Embryonic facial prominence (tissue), 1 donor: ENCODE measurements around the gene PBX3.

Source experiments
- DNase-seq: peaks from one replicate; pipeline ENCODE4 v3.0.0-alpha.2; 2016; ENCODE audit errors: extremely low spot score

PBX3 gene

GRCh38 chr9:125948887-125949596 is 201.9 kb downstream of the PBX3 start:
- DNase-seq, result no peak

- no peak for DNase-seq
Observed at GRCh38 chr9:125949703-125950460, 202.7 kb downstream of the PBX3 start.

DNA sequence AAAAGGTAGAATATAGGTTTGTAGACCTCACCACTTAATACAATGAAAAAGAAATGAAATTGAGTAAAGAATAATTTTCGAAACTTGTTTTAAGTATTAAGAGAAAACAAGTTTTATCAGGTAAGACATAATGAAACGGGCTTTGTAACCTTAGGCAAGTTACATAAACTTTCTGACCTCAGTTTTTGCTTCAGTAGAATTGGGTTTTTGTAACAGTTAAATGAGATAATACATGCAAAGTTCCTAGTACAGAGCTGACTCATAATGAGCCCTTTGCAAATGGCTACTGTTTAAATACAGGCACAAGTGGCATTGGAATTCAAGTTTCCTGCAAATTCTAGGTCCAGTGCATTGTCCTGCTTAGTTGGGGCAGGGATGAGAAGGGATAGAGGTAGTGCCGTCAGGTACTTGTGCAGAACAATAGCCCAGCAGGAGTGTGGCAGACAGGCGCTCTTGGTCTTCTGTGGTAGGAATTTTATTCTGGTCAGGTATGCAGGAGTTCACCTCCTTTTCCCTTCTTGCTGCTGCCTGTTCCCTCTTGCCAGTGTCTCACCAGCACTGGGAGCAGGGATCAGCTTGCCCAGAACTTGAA is 203.8 kb downstream of the PBX3 start:
- DNase-seq, result no peak

DNA sequence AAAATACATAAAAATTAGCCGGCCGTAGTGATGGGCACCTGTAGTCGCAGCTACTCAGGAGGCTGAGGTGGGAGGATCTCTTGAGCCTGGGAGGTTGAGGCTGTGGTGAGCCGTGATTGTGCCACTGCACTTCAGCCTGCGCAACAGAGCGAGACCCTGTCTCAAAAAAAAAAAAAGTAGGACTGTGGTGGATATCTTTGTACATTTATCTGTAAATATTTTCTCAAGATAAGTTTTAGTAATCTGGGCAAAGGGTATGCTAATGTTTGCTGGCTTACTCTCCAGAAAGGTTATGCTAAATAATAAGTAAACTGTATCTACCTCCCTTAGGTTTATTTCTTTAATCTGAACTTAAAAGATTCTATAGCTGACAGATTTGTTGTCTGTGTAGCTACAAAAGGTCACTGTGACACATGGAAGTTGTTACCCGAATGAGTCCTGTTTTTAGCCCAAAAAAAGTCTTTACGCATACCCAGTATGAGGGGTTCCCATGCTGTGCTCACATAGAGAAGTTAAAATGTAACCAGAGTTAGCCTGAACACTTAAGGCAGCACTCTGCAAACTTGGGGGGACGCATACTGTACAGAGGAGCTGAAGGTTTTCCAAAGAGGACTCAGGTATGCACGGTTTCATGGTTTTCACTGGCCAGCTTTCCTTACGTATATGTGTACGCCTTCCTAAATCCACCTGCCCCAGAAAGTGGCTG is 206.3 kb downstream of the PBX3 start:
- DNase-seq, result no peak

DNA sequence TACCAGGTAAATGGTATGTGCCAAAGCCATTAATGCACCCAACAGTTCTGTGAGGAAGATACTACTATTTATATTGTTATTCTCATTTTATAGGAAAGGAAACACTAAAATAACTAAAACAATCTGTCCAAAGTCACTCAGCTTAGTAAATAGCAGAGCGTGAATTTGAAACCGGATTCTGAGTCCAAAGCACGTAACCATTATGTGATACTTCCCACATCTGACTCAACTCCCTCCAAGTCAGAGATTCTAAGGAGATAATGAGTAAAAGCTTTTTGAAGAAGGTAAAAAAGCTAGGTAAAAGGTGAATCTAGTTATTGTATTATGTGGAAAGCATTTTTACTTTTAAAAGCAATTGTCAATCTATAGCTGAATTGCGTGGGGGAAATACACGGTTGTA is 208.9 kb downstream of the PBX3 start:
- DNase-seq, result no peak

GRCh38 chr9:125959315-125959714 is 212.1 kb downstream of the PBX3 start:
- DNase-seq, result no peak

GRCh38 chr9:125959951-125960619 is 212.9 kb downstream of the PBX3 start:
- no peak for DNase-seq

DNA sequence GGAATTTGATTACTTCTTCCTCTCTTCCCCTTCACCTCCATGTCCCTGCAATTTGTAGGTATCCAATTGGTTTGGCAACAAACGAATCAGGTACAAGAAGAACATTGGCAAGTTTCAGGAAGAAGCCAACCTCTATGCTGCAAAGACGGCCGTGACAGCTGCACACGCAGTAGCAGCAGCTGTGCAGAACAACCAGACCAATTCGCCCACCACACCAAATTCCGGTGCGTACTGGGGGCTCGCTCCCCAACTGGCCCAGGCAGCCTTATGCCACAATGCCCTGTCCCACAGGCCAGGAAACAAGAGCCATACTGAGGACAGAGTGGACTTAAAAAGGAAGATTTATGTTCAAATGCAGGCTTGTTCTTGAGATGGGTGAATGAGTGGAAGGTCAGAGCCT is 213.5 kb downstream of the PBX3 start:
- no peak for DNase-seq

GRCh38 chr9:125961072-125961471 is 213.9 kb downstream of the PBX3 start:
- no peak for DNase-seq

- no peak for DNase-seq
Observed at GRCh38 chr9:125963932-125964331, 216.8 kb downstream of the PBX3 start.

- no peak for DNase-seq
Observed at GRCh38 chr9:125964702-125965225, 217.6 kb downstream of the PBX3 start.

DNA sequence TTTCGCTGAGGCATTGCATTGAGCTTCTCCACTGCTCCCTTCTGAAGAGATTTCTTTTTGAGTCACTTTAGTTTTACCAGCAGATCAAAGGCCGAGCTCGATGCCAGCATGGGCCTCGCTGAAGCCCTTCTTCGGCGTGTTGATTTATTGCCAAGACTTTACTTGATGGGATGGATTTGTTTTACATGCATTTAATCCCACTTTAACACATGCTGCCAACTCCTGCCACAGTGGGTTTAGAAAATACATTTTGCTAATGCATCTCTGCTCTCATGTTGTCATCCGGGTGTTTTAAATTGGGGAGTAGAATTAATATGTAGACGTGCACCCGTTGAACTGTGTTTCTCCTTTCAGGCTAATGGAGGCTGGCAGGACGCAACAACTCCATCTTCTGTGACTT is 218.3 kb downstream of the PBX3 start:
- no peak for DNase-seq

GRCh38 chr9:125966466-125966865 is 219.3 kb downstream of the PBX3 start:
- no peak for DNase-seq

- no peak for DNase-seq
Observed at GRCh38 chr9:125966959-125967711, 220.0 kb downstream of the PBX3 start.

DNA sequence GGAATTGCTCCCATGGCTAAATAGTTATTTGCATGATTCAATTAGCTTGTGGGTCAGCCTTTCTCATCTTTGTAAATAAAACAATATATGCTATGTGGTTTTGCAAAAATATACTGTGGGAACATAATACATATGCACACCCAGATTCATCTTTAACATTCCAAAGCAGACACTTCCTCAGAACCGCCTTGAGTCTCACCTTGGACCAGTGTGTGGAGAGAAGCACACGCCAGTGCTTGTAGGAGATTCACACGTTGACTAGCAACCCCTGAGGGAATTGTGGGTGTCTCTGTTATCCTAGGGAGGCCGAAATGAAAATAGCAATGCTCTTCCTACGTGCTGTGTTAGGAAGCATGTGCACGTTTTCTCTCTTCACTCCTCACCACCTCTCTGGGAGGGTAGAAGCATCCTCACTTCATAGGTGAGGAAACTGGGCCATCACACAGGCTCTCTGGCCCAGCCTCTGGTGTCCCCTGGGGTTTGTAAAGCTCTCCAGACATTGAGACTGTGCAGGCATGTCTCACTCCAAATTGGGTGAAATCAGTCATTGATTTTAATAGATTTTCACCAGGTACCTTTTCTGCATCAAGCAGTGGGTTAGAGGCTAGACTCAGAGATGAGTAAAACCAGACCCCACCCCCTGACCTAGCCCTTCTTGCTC is 221.7 kb downstream of the PBX3 start:
- no peak for DNase-seq

- no peak for DNase-seq
Observed at GRCh38 chr9:125969462-125969861, 222.3 kb downstream of the PBX3 start.

- no peak for DNase-seq
Observed at GRCh38 chr9:125969868-125970267, 222.7 kb downstream of the PBX3 start.

DNA sequence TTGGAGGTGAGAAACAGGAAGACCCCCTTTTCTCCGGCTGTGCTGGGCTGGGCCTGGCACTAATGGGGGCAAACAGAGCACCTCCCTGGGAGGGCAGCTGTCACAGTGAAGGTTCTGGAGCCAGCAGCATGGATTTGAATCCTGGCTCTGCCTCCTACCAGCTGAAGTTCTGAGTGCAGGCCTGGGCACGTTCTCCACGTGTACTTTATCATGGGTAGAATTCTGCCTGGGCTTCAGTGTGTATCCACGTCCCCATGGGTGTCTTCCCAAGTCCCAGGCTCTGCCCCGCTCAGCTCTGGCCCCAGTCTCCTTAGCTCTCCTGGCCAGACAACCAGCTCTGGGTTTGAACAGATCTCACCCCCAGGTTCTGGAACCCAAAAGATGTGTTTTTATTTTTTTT is 223.2 kb downstream of the PBX3 start:
- DNase-seq, result no peak

- no peak for DNase-seq
Observed at GRCh38 chr9:125971050-125971449, 223.9 kb downstream of the PBX3 start.

DNA sequence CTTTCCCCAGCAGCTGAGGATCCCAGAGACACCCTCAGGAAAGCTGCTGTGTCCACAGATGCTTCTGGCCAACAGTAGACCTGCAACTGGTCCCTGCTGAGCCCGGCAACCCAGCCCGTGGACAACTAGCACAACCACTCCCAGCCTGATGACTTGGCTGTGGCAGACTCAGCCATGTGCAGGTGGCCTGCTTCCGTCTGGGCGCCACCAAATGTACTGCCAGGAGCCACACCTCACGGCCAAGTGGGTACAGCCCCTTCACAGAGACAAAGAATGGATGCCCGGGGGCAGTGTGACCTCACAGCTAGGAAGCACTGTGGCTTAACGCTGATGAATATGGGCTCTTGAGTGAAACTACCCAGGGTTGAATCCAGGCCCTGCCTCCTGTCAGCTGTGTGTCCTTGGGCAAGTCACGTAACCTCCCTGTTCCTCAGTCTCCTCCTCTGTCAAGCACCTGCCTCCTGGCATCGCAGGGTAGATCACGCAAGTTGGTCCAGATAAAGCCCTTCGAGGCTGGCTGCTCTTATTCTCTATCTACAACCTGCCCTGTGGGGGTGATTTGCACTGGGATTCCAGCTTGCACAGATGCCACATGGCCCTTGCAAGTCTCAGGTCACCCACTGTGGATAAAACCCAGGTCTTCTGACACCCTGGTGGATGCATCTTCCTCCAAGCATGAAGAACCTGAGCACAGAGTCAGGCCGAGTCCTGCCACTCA is 225.0 kb downstream of the PBX3 start:
- no peak for DNase-seq
